Colonic mucosa (tissue), 4 donors: ENCODE results near the gene FZD7. TPM values are rescaled to one million over a fixed set of nuclear protein-coding genes. Genes with fewer than 3 reads are reported as not detected.

Experiments
- DNase-seq: peaks from one replicate; pipeline ENCODE4 v3.0.0-alpha.2; 2020
- H3K27ac ChIP-seq: fragments of 200-600 bp; one replicate; pipeline ENCODE4 v1.8.0; 2021
- H3K27me3 ChIP-seq: fragments of 200-600 bp; one replicate; pipeline ENCODE4 v1.8.0; 2021
- H3K36me3 ChIP-seq: fragments of 200-600 bp; one replicate; pipeline ENCODE4 v1.8.0; 2021
- H3K4me1 ChIP-seq: fragments of 200-600 bp; one replicate; pipeline ENCODE4 v1.8.0; 2021; ENCODE audit warnings: mild to moderate bottlenecking
- H3K4me3 ChIP-seq: fragments of 200-600 bp; one replicate; pipeline ENCODE4 v1.8.0; 2021
- H3K9ac ChIP-seq, 2 donors: one replicate each; pipeline ENCODE4 v1.7.0; 2013; ENCODE audit warnings: control low read depth in 2 of 2, low read depth in 2 of 2, low read length in 2 of 2
- H3K9me3 ChIP-seq: fragments of 200-600 bp; one replicate; pipeline ENCODE4 v1.8.0; 2021
- intact Hi-C: fragments of 100-400 bp; cut with DNase I; formaldehyde crosslinking; loops from one replicate; pipeline ENCODE4 v1.14.1; 2022
- total RNA-seq, 2 donors: library from RNA; stranded (reverse); fragmentation: NEBNext Ultra II Directional in 1 of 2; extraction: Animal tissue kit (Norgen Biotek cat#: 25700) in 1 of 2; gene quantifications; one replicate each; pipeline ENCODE4 v1.2.1, GENCODE V29; 2021
- TF ChIP-seq, protein P1 (sequence below): fragments of 200-600 bp; IDR thresholded peaks from one replicate; pipeline ENCODE4 v1.8.0; 2022; ENCODE audit warnings: antibody characterized with exemption, mild to moderate bottlenecking
- donor health status: healthy.
- donor health status: DM: no; HTN: no; CAD: no.
- donor health status: DM: no; HTN: no; CAD: no.

Gene FZD7
- total RNA-seq, 2 donors from 2014 or later: 2.3 to 13.9 TPM

DNA sequence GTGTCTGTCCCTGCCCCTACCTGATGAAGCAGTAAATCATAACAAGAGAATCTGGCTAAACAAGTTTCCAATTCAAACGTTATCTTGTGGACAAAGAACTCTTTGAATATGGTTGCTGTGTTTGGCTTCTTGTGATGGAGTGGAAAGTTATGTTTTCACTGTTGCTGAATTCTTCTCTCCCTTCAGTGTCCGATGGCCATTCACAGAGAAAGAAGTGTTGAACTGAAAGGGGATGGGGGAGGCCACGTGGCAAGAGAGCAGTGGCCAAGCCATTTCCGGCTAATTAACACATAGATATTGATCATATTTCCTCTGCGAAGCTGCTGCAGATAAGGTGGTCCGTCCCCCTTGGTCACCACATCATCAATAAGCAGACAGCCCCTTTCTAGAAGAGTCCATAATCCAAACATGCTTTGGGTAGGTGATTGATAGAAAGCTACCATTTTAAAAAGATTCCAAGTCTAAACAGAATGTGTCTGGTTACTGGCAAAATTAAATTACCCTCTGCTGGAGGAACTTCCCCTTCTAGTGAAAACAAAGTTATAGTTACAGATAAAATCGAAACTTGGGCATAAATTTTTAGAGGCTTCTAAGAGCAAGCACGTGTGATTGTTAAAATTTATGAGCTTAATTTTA is 36.9 kb upstream of the FZD7 start:
- H3K36me3 ChIP-seq: no peaks in the 10 kb centered on the region
- intact Hi-C loops: no loop called here
- peaks cover 2% of the 10 kb centered on the region for H3K4me1 ChIP-seq
- H3K9me3 ChIP-seq: no peaks in the 10 kb centered on the region
- TF ChIP-seq, protein P1, sequence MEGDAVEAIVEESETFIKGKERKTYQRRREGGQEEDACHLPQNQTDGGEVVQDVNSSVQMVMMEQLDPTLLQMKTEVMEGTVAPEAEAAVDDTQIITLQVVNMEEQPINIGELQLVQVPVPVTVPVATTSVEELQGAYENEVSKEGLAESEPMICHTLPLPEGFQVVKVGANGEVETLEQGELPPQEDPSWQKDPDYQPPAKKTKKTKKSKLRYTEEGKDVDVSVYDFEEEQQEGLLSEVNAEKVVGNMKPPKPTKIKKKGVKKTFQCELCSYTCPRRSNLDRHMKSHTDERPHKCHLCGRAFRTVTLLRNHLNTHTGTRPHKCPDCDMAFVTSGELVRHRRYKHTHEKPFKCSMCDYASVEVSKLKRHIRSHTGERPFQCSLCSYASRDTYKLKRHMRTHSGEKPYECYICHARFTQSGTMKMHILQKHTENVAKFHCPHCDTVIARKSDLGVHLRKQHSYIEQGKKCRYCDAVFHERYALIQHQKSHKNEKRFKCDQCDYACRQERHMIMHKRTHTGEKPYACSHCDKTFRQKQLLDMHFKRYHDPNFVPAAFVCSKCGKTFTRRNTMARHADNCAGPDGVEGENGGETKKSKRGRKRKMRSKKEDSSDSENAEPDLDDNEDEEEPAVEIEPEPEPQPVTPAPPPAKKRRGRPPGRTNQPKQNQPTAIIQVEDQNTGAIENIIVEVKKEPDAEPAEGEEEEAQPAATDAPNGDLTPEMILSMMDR: no peak
- H3K27ac ChIP-seq: no peak overlapping the region
- H3K4me3 ChIP-seq: no peak overlapping the region
- no peaks in the 10 kb centered on the region for H3K27me3 ChIP-seq
- no peak overlapping the region for H3K9ac ChIP-seq
- DNase-seq: no peak

DNA sequence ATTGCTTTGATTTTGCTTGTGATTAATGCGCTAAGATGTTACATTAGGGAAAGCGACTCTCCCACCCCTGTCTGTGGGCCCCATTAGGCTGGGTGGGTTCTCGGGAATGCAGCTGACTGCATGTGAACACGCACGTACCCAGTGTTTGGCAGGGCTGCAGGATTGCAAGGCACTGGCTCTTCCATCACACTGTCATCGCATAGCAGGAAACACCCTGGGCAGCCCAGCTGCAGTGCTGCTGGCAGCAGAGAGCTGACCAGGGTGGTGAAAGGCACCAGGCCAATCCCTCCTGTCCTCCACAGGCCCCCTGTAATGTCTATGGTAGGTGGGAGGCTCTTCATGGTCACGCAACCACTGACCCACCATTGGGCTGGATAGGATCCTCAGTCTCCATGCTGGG is 34.4 kb upstream of the FZD7 start:
- Histone ChIP-seq H3K9me3 (no peaks in the 10 kb centered on the region), H3K27me3 (no peaks in the 10 kb centered on the region), H3K36me3 (no peaks in the 10 kb centered on the region), H3K4me1 (peaks cover 2% of the 10 kb centered on the region), H3K4me3 (no peak overlapping the region), H3K9ac (no peak overlapping the region), H3K27ac (no peak overlapping the region)
- TF ChIP-seq, protein P1: no peak
- intact Hi-C loops: no loop called here
- DNase-seq: no peak

DNA sequence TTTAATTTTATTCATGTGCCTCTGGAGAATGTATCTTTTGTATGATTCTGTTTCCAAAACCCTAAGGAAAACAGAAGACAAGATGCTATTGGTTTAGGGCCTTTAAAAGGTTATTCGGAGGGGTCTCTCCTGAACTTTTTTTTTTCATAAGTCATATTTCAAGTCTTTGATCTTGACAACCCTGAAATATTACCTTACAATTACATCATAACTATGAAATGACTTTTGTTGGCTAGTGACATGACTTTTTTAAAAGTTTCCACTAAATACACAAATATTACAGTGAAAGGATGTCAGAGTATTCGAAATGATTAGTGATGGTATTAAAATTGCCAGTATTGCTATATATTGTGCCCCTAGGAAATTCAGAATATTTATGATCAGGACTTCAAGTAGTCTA is 31.8 kb upstream of the FZD7 start:
- intact Hi-C loops: no loop called here
- Histone ChIP-seq H3K36me3 (no peaks in the 10 kb centered on the region), H3K4me3 (no peak overlapping the region), H3K4me1 (peaks cover 2% of the 10 kb centered on the region), H3K9me3 (no peaks in the 10 kb centered on the region), H3K27ac (no peak overlapping the region), H3K27me3 (no peaks in the 10 kb centered on the region), H3K9ac (no peak overlapping the region)
- TF ChIP-seq, protein P1: no peak
- no peak for DNase-seq

DNA sequence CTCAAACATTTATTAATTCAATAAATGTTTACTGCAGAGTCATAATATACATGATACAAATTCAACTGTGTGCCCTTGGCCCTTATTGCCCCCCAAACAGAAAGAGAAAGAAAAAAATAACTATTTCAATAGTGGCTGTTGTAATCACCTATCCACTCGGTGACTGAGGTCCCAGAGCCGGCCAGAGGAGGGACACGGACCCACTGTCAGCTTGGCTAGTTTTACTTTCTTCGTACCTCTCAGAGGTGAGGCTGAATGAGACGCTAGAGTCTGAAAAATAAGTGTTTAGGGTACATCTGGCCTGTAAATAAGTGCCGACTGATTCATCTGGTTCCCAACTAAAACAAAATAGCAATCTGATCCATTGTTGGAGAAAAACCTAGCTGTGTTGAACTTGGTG is 31.3 kb upstream of the FZD7 start:
- peaks cover under 1% of the 10 kb centered on the region for H3K4me1 ChIP-seq
- DNase-seq: no peak
- intact Hi-C loops: no loop called here

DNA sequence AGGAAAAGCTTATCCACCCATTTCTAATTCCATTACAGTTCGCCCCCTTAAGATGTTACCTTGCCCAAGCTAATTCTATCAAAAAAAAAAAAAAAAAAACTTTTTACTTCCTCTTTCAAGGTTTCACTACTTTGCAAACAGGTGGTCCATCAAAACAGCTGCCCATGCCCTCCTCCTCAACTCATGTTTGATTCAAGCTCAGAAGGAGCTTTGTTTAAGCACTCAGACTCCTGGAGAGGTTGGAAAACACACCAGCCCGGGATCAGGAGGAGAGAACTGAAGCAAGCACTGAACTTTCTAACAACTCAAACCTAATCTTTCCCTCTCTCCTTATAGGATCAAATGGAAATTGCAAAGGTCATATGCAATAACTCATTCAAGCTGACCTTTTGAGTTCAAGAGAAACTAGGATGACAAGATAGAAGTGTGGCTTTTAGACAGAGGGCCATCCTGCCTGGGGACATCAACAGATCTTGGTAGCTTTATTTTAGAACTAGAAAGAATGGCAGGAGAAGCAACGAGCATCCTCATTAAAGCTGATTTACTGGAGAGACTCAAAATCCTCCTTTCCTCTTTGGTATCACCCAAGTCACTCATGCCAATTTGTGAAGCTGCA is 28.3 kb upstream of the FZD7 start:
- Histone ChIP-seq H3K27ac (no peak overlapping the region), H3K36me3 (no peaks in the 10 kb centered on the region), H3K4me3 (no peak overlapping the region), H3K9me3 (no peaks in the 10 kb centered on the region), H3K27me3 (no peaks in the 10 kb centered on the region), H3K4me1 (no peaks in the 10 kb centered on the region), H3K9ac (no peak overlapping the region)
- TF ChIP-seq, protein P1: no peak
- no peak for DNase-seq
- intact Hi-C loops: no loop called here

More for the DNA sequence above, 31.3 kb upstream of the FZD7 start:
- H3K36me3 ChIP-seq: no peaks in the 10 kb centered on the region
- H3K9me3 ChIP-seq: no peaks in the 10 kb centered on the region
- no peak overlapping the region for H3K9ac ChIP-seq
- no peaks in the 10 kb centered on the region for H3K27me3 ChIP-seq
- TF ChIP-seq, protein P1: no peak
- H3K27ac ChIP-seq: no peak overlapping the region
- H3K4me3 ChIP-seq: no peak overlapping the region
